HG03571 (cell line): Measurements from ENCODE around the gene DUSP18.
"Not testable (repeated sequence)": the region's sequence is repeated elsewhere in the genome, so short reads cannot be mapped to it uniquely, and the experiment has no call there.

Source experiments
- ATAC-seq: cut with Tn5 transposase; IDR thresholded peaks from one replicate; pipeline ENCODE4 v1.9.1; 2021; ENCODE audit not compliant: unreplicated experiment

Gene DUSP18

GRCh38 chr22:30679895-30680690 lies 12.4 kb upstream of the DUSP18 start:
- ATAC-seq = not testable (repeated sequence)

- not testable (repeated sequence) for ATAC-seq
Observed at GRCh38 chr22:30676565-30676964, 8.9 kb upstream of the DUSP18 start.

- ATAC-seq = no peak
Observed at GRCh38 chr22:30675436-30675835, 7.8 kb upstream of the DUSP18 start.

GRCh38 chr22:30674482-30674881 lies 6.8 kb upstream of the DUSP18 start:
- no peak for ATAC-seq

GRCh38 chr22:30673136-30673535 lies 5.5 kb upstream of the DUSP18 start:
- ATAC-seq = no peak

GRCh38 chr22:30671071-30671470 lies 3.4 kb upstream of the DUSP18 start:
- ATAC-seq = no peak

GRCh38 chr22:30668386-30668710 lies 673 bp upstream of the DUSP18 start:
- ATAC-seq = no peak

GRCh38 chr22:30667107-30667493 lies 575 bp downstream of the DUSP18 start:
- ATAC-seq = no peak

- ATAC-seq = no peak
Observed at GRCh38 chr22:30665786-30666185, 1.9 kb downstream of the DUSP18 start.

- no peak for ATAC-seq
Observed at GRCh38 chr22:30665266-30665665, 2.4 kb downstream of the DUSP18 start.

- no peak for ATAC-seq
Observed at GRCh38 chr22:30664798-30665197, 2.9 kb downstream of the DUSP18 start.

- no peak for ATAC-seq
Observed at GRCh38 chr22:30662040-30662439, 5.6 kb downstream of the DUSP18 start.

GRCh38 chr22:30655532-30655931 lies 12.1 kb downstream of the DUSP18 start:
- ATAC-seq = no peak

GRCh38 chr22:30654361-30654760 lies 13.3 kb downstream of the DUSP18 start:
- no peak for ATAC-seq

GRCh38 chr22:30652852-30653251 lies 14.8 kb downstream of the DUSP18 start:
- no peak for ATAC-seq

GRCh38 chr22:30650508-30651116 lies 17.1 kb downstream of the DUSP18 start:
- ATAC-seq = no peak

GRCh38 chr22:30649430-30650007 lies 18.2 kb downstream of the DUSP18 start:
- no peak for ATAC-seq

- ATAC-seq = no peak
Observed at GRCh38 chr22:30648825-30649224, 18.9 kb downstream of the DUSP18 start.

GRCh38 chr22:30647536-30647935 lies 20.1 kb downstream of the DUSP18 start:
- ATAC-seq = no peak

GRCh38 chr22:30646518-30647160 lies 21.0 kb downstream of the DUSP18 start:
- no peak for ATAC-seq

- ATAC-seq = no peak
Observed at GRCh38 chr22:30643055-30643875, 24.4 kb downstream of the DUSP18 start.
